Stimulated activated CD4-positive, alpha-beta T cell treated with anti-CD3 and anti-CD28 coated beads, Interleukin-15, amount 100 ng/mL, for 1 hour (primary cell): ENCODE measurements around the gene JAKMIP3.

ENCODE experiments used
- DNase-seq, 2 donors: peaks; one replicate each; pipeline ENCODE4 v3.0.0-alpha.2; 2020; ENCODE audit warnings: low read depth in 1 of 2, low spot score in 1 of 2

The JAKMIP3 gene

GRCh38 chr10:132110111-132110521 lies 44.4 kb downstream of the JAKMIP3 start:
- no peak for DNase-seq

DNA sequence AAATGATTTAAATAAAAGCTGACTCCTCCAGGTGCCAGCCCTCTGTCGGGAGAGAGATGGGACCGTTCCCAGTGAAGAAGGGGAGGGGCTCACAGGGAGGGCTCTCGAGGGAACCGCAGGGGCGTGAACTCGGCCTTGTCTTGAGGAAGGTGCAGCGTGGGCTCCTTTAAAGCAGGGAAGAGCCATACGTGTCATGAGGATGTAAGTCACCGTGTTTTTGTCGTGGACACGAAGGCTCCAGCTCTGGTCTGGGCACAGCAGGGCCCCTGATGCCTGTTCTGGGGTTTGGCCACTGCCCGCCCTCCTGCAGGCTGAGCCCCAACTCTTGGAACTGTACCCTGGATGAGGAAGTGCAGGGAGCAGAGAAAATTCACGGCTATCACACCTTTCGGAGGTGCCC lies 45.0 kb downstream of the JAKMIP3 start:
- DNase-seq, result no peak

- DNase-seq, result no peak
These were observed 45.5 kb downstream of the JAKMIP3 start for GRCh38 chr10:132111121-132111731.

GRCh38 chr10:132111871-132112341 lies 46.2 kb downstream of the JAKMIP3 start:
- DNase-seq, result no peak

- no peak for DNase-seq
These were observed 46.9 kb downstream of the JAKMIP3 start for GRCh38 chr10:132112611-132113010.

GRCh38 chr10:132113206-132113605 lies 47.5 kb downstream of the JAKMIP3 start:
- no peak for DNase-seq

DNA sequence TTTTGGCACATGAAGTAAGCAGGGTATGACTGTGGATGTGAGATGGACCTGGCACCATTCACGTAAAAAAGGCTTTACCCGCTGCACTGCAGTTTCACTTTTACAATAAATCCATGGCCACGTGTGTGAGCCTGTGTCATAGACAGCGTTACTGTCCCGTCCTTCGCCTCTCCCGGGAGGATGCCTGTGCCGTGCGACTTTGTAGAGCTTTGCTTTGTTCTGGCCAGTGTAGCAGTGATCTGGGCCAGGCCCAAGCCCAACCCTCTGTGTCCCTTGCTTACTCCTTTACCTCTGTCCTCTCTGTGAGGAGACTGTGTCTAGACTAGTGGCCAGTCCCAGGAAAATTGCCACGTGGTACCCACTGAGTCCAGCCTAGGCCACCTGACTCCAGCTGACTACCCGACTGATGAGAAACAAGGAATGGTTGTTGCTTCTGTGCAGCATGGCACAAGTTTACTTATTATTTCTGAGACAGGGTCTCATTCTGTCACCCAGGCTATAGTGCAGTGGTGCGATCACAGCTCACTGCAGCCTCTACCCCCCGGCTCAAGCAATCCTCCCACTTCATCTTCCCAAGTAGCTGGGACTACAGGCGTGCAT lies 48.1 kb downstream of the JAKMIP3 start:
- no peak for DNase-seq

- DNase-seq, result no peak
These were observed 49.3 kb downstream of the JAKMIP3 start for GRCh38 chr10:132114953-132115520.
